CD14-positive monocyte (primary cell): ENCODE measurements around the gene ABCC11. TPM values are rescaled to one million over a fixed set of nuclear protein-coding genes. Genes with fewer than 3 reads are reported as not detected.

Source experiments
- DNase-seq, 3 donors: peaks; one replicate each; pipeline ENCODE4 v3.0.0-alpha.2; 2011 to 2022
- H2AFZ ChIP-seq: 2 replicates; pipeline ENCODE4 v1.6.0; 2012; ENCODE audit warnings: mild to moderate bottlenecking, low read depth, low read length, inconsistent platforms; ENCODE audit not compliant: insufficient read depth, poor library complexity, severe bottlenecking
- H3K27ac ChIP-seq, 2 donors: 1 replicate in 1 of 2; 2 replicates in 1 of 2; pipeline ENCODE4 v1.5.1; 2012 to 2013; ENCODE audit warnings: low read length in 2 of 2, control low read depth in 1 of 2, inconsistent platforms in 1 of 2, low read depth in 1 of 2, mild to moderate bottlenecking in 1 of 2
- H3K27me3 ChIP-seq, 2 donors: one replicate each; pipeline versions ENCODE4 v1.6.0 to v1.6.1; 2011 to 2013; ENCODE audit warnings: low read length in 2 of 2; ENCODE audit not compliant: control insufficient read depth in 2 of 2, insufficient read depth in 2 of 2
- H3K36me3 ChIP-seq, 2 donors: replicated peaks in 1 of 2; 1 replicate in 1 of 2; 2 replicates in 1 of 2; pipeline versions ENCODE4 v1.5.1 to v1.6.1; 2012 to 2013; ENCODE audit warnings: low read length in 2 of 2, control low read depth in 1 of 2, inconsistent platforms in 1 of 2, mild to moderate bottlenecking in 1 of 2; ENCODE audit not compliant: insufficient read depth in 2 of 2, control insufficient read depth in 1 of 2
- H3K4me1 ChIP-seq, 2 donors: 1 replicate in 1 of 2; 2 replicates in 1 of 2; pipeline versions ENCODE4 v1.5.1 to v1.6.1; 2012 to 2013; ENCODE audit warnings: low read length in 2 of 2, control low read depth in 1 of 2, inconsistent platforms in 1 of 2, mild to moderate bottlenecking in 1 of 2, moderate library complexity in 1 of 2; ENCODE audit not compliant: insufficient read depth in 2 of 2, control insufficient read depth in 1 of 2
- H3K4me2 ChIP-seq: replicated peaks from 2 replicates; pipeline ENCODE3; 2012; ENCODE audit warnings: low read length, moderate library complexity, mild to moderate bottlenecking; ENCODE audit not compliant: poor library complexity, severe bottlenecking; ENCODE audit errors: extremely low read depth
- H3K4me3 ChIP-seq, 3 experiments: fragments of 200-600 bp in 1 of 3; sonication (generic) in 1 of 3; replicated peaks in 1 of 3; 1 replicate in 2 of 3; 2 replicates in 1 of 3; pipeline ENCODE4 v1.5.1; 2011 to 2013; ENCODE audit warnings: low read length in 3 of 3, mild to moderate bottlenecking in 3 of 3, control low read depth in 2 of 3, low read depth in 2 of 3, inconsistent platforms in 1 of 3, moderate library complexity in 1 of 3
- H3K79me2 ChIP-seq: 2 replicates; pipeline ENCODE4 v1.6.0; 2012; ENCODE audit warnings: mild to moderate bottlenecking, control low read depth, inconsistent platforms, low read length, moderate library complexity; ENCODE audit not compliant: insufficient read depth
- H3K9ac ChIP-seq: 2 replicates; pipeline ENCODE4 v1.6.0; 2017; ENCODE audit warnings: low read length, mild to moderate bottlenecking; ENCODE audit not compliant: insufficient read depth, poor library complexity, severe bottlenecking
- H3K9me3 ChIP-seq, 2 donors: replicated peaks in 1 of 2; 1 replicate in 1 of 2; 2 replicates in 1 of 2; pipeline versions ENCODE4 v1.5.1 to v1.6.1; 2012 to 2013; ENCODE audit warnings: low read length in 2 of 2, control low read depth in 1 of 2; ENCODE audit not compliant: control insufficient read depth in 1 of 2, insufficient read depth in 1 of 2
- H4K20me1 ChIP-seq: 2 replicates; pipeline ENCODE4 v1.6.0; 2012; ENCODE audit warnings: mild to moderate bottlenecking, low read length, control low read depth, moderate library complexity; ENCODE audit not compliant: insufficient read depth
- H3K27ac Mint-ChIP-seq, 7 donors: one replicate each; pipeline ENCODE4 v1.8.0; 2020; ENCODE audit warnings: mild to moderate bottlenecking in 7 of 7, mixed read lengths in 7 of 7, moderate library complexity in 6 of 7, inconsistent platforms in 2 of 7
- H3K27me3 Mint-ChIP-seq, 3 donors: one replicate each; pipeline ENCODE4 v1.8.0; 2021 to 2022; ENCODE audit warnings: low read depth in 3 of 3, mild to moderate bottlenecking in 3 of 3, mixed read lengths in 3 of 3, moderate library complexity in 3 of 3, inconsistent platforms in 1 of 3
- H3K36me3 Mint-ChIP-seq, 2 donors: one replicate each; pipeline ENCODE4 v1.8.0; 2020; ENCODE audit warnings: mixed read lengths in 2 of 2, inconsistent platforms in 1 of 2, mild to moderate bottlenecking in 1 of 2
- H3K4me1 Mint-ChIP-seq: one replicate; pipeline ENCODE4 v1.8.0; 2020; ENCODE audit warnings: mild to moderate bottlenecking, mixed read lengths
- H3K4me3 Mint-ChIP-seq, 2 donors: one replicate each; pipeline ENCODE4 v1.8.0; 2020; ENCODE audit warnings: mild to moderate bottlenecking in 2 of 2, mixed read lengths in 2 of 2, moderate library complexity in 1 of 2
- H3K9me3 Mint-ChIP-seq, 7 donors: one replicate each; pipeline ENCODE4 v1.8.0; 2020 to 2022; ENCODE audit warnings: mixed read lengths in 7 of 7, mild to moderate bottlenecking in 6 of 7, moderate library complexity in 6 of 7, inconsistent platforms in 2 of 7
- CTCF ChIP-seq: fragments of 200-600 bp; IDR thresholded peaks from one replicate; pipeline ENCODE4 v1.8.0; 2022; ENCODE audit warnings: antibody characterized with exemption, mild to moderate bottlenecking
- WGBS: methylation state at CpG from one replicate; pipeline ENCODE4 v1.1.5; 2013; ENCODE audit warnings: missing lambda C conversion rate; ENCODE audit not compliant: insufficient coverage; 5-methylcytosine and 5-hydroxymethylcytosine counted together
- intact Hi-C, 2 donors: fragments of 100-400 bp; cut with micrococcal nuclease; formaldehyde crosslinking; loops; one replicate each; pipeline versions ENCODE4 v1.15.0 to v1.15.1; 2023
- polyA plus RNA-seq, 3 donors: library from polyadenylated mRNA; depleted of rRNA in 1 of 3; unstranded in 2 of 3; stranded (reverse) in 1 of 3; fragments of 300-500 nt in 2 of 3; fragments of >200 nt in 1 of 3; fragmentation: Illumina TruSeq in 2 of 3; gene quantifications; 1 replicate in 2 of 3; 2 replicates in 1 of 3; pipeline ENCODE4 v1.2.3, GENCODE V29; 2012 to 2021

The ABCC11 gene
- polyA plus RNA-seq, 3 donors: 0.03 TPM; not detected in 2

GRCh38 chr16:48203974-48204824 lies 43.1 kb downstream of the ABCC11 start:
- Mint-ChIP-seq H3K36me3 (no peaks in the 10 kb centered on the region), H3K27me3 (peaks cover 8 to 9% (median 9%) of the 10 kb centered on the region in 3 donors), H3K4me1 (peaks cover 8% of the 10 kb centered on the region), H3K4me3 (no peak overlapping the region), H3K27ac (peak overlapping the region in 1 of 7 donors; percentile 75), H3K9me3 (no peaks in the 10 kb centered on the region)
- no peaks in the 10 kb centered on the region for H4K20me1 ChIP-seq
- intact Hi-C loops: no loop called here
- H3K27me3 ChIP-seq: no peaks in the 10 kb centered on the region
- TF ChIP-seq CTCF: no peak
- 98% methylated on average over 6 of the region's 8 CpGs for WGBS
- H3K27ac ChIP-seq: no peak overlapping the region
- no peak overlapping the region for H2AFZ ChIP-seq
- H3K4me1 ChIP-seq: peaks cover 5 to 6% of the 10 kb centered on the region in 2 donors
- no peak overlapping the region for H3K9ac ChIP-seq
- DNase-seq: no peak
- H3K4me3 ChIP-seq: no peak overlapping the region
- H3K36me3 ChIP-seq: no peaks in the 10 kb centered on the region
- no peak overlapping the region for H3K4me2 ChIP-seq
- no peaks in the 10 kb centered on the region for H3K79me2 ChIP-seq
- no peaks in the 10 kb centered on the region for H3K9me3 ChIP-seq

DNA sequence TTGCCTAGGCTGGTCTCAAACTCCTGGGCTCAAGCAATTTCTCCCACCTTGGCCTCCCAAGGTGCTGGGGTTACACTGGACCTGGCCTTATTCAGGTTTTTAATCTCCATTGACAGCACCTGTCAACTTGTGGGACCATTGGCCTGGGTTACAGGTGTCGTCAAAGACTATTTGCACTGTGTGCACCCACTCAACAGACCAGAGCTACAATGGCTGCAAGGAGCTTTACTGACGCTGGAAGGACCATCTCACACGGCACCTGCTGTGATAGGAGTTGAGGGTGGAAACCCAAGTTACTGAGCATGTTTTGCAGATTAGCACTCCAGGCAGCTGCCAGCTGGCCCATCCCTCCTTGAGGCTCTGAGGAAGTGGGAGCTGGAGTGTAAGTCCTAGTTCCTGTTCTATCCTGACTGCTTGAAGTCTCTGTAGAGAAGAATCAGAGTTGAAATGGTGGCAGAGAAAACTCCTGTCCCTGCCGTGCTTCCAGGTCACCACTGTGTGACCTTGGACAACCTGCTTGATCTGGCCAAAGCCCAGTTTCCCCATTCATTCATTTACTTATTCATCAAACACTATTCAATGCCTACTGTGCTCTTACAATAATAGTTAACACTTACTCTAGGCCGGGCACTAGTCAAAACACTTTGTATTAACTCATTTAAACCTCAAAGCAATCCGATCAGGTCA lies 45.7 kb downstream of the ABCC11 start:
- Histone ChIP-seq H3K4me2 (no peak overlapping the region), H3K9ac (no peak overlapping the region), H3K27ac (no peak overlapping the region), H3K4me3 (no peak overlapping the region), H2AFZ (peak overlapping the region; percentile 35), H3K9me3 (no peaks in the 10 kb centered on the region), H4K20me1 (no peaks in the 10 kb centered on the region), H3K4me1 (peaks cover 5 to 6% of the 10 kb centered on the region in 2 donors), H3K27me3 (no peaks in the 10 kb centered on the region), H3K79me2 (no peaks in the 10 kb centered on the region), H3K36me3 (no peaks in the 10 kb centered on the region)
- H3K27ac Mint-ChIP-seq: no peak overlapping the region
- no peak for TF ChIP-seq CTCF
- H3K9me3 Mint-ChIP-seq: peaks cover 0 to 4% (median 0%) of the 10 kb centered on the region in 7 donors
- intact Hi-C loops: no loop called here
- H3K27me3 Mint-ChIP-seq: peaks cover 0 to 6% (median 2%) of the 10 kb centered on the region in 3 donors
- peaks cover 8% of the 10 kb centered on the region for H3K4me1 Mint-ChIP-seq
- peak in 1 of 3 donors; percentile 3 for DNase-seq
- H3K4me3 Mint-ChIP-seq: no peak overlapping the region
- H3K36me3 Mint-ChIP-seq: no peaks in the 10 kb centered on the region
- WGBS: 100% methylated on average over 3 of the region's 6 CpGs
